Skin epidermis (tissue), 12 donors: ENCODE data around the gene TBC1D10A.
A peak's percentile ranks its signal among the peaks of the same experiment; 100 is the strongest.

ENCODE experiments used
- H3K27ac ChIP-seq, 21 experiments: fragments of 200-600 bp; sonication (generic) in 11 of 21; one replicate each; pipeline ENCODE4 v1.5.0; 2020; ENCODE audit warnings: mild to moderate bottlenecking in 3 of 21, inconsistent platforms in 2 of 21, moderate library complexity in 2 of 21
- H3K4me3 ChIP-seq, 7 experiments: fragments of 200-600 bp; sonication (generic) in 2 of 7; one replicate each; pipeline ENCODE4 v1.5.0; 2020; ENCODE audit warnings: inconsistent platforms in 2 of 7, mild to moderate bottlenecking in 2 of 7, moderate library complexity in 1 of 7

The TBC1D10A gene

GRCh38 chr22:30290342-30291057, 36.2 kb downstream of the TBC1D10A start:
- Histone ChIP-seq H3K4me3 (peak overlapping the region in 1 of 7 experiments; percentile 86), H3K27ac (peak overlapping the region in 20 of 21 experiments; percentile 22 to 94 (median 84))

DNA sequence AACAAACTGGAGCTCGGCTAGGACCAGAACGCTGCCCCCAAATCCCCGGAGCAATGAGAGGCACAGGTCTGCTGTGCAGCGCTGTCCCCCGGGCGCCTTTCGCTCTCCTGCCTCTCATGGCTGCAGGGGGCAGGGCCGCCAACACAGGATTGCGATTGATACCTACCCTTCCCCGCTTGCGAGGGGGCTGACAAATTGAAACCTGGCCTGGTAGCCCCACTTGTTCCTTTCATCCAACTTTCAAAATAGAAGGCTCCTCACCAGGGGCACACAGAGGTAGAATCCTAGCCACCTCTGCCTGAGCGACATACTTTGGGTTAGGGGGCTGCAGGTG, 36.8 kb downstream of the TBC1D10A start:
- Histone ChIP-seq H3K4me3 (peak overlapping the region; percentile 44 to 86 (median 74)), H3K27ac (peak overlapping the region in 20 of 21 experiments; percentile 22 to 94 (median 84))

DNA sequence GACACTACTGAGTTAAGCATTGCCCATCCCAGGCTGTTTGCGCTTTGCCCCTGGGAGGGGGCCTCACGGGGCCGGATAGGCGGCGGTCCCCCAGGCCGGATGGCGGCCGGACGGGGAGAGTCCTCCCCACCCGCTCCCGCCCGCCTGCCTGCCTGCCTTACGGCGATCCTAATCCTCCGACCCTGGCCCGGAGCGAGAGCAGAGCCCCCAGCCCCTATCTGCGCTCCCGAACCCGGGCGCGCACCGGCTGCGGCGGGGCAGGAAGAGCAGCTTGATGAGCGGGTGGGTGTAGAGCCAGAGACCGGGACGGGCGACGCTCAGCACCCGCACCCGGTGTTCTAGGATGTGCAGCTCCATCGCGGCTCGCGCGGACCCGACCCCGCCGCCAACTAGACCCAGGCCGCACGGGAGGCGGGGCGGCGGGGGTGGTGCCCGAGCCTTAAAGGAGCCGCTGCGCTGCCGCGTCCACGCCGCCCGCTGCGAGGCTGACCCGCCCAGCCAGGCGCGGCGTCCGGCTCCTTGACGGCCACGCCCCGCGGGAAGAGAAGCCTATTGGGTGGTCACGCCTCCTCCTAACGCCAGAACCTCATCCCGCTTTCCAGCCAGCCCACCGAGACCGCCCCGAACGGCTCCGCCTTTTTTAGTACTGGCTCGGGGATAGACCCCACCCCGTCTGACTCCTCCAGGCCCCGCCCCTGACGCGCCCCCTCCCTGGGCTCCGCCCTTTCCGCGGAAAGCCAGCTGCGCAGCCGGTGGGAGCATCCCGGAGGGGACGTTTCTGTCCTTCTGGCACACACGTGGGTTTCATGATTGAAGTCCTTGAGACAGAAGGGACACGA, 37.4 kb downstream of the TBC1D10A start, which contains the start of gene CASTOR1:
Gene CASTOR1 (minus strand): TSS at position 365 of the 839 bp plus-strand sequence. CDS start 8 bp downstream, at position 357.
- H3K27ac ChIP-seq = peak within 1 kb of the TSS in 20 of 21 experiments; percentile 53 to 94 (median 87)
- peak within 1 kb of the TSS; percentile 44 to 86 (median 74) for H3K4me3 ChIP-seq

GRCh38 chr22:30288419-30289140, 38.2 kb downstream of the TBC1D10A start:
- H3K27ac ChIP-seq = peak overlapping the region in 20 of 21 experiments; percentile 8 to 94 (median 87)
- H3K4me3 ChIP-seq = peak overlapping the region; percentile 44 to 86 (median 74)

- Histone ChIP-seq H3K4me3 (peak overlapping the region in 5 of 7 experiments; percentile 45 to 86 (median 74)), H3K27ac (peak overlapping the region in 16 of 21 experiments; percentile 16 to 94 (median 88))
Observed at GRCh38 chr22:30287648-30288418, 38.9 kb downstream of the TBC1D10A start.

DNA sequence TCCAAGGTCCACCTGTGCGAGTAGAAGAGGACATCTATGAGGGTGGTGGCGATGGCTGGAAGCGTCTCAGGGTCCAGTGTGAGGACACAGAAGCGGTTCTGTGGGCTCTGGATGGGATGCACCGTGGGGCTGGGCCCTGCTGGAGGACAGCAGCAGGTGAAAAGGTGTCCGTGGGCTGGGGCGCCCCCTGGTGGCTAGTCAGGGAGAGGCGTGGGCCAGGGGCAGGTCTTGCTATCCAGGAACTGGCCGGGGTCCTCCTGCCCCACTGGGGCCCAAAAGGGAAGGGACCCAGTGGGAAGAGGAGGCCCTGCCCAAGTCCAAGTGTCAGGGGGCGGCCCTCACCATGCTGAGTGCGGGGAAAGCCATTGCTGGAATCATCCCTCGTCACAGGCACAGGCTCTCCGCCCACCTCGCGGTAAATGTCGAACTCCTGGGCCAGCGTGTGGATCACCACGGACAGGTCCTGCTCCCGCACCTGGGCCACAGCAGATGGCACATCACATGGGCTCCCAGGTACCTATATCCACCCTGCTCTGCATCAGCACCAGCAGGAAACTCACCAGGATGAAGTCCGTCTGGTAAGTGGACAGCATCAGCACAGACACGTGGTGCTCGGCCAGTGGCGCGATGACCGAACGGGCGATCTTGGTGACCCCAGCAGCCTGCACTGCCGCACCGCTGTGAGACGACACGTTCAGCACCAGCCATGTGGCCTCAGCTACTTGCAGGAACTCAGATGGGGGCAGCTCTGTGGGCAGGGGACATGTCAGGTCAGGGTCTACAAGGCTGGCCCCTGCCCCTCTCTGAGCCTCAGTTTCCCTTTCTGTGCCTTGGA, 39.7 kb downstream of the TBC1D10A start:
- peak overlapping the region in 1 of 21 experiments; percentile 93 for H3K27ac ChIP-seq

GRCh38 chr22:30286331-30286730, 40.4 kb downstream of the TBC1D10A start:
- Histone ChIP-seq H3K4me3 (no peak overlapping the region), H3K27ac (peak overlapping the region in 1 of 21 experiments; percentile 14)

More for the DNA sequence above, 39.7 kb downstream of the TBC1D10A start:
- no peak overlapping the region for H3K4me3 ChIP-seq

DNA sequence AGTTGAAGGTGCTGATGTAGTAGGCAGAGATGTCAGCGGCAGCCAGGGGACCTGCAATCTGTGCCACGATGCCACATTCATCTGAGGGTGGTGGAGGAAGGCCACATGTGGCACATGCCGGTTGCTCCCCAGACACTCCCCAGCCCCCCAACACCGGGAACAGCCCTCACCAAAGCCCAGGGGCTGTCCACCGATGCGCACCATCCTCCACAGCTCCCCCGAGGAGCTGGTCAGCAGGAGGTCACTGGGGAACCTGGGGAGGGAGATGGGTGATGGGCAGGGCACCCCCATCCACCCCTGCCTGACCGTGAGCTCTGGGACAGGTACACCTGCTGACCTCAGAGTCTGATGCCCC, 40.9 kb downstream of the TBC1D10A start:
- H3K27ac ChIP-seq = no peak overlapping the region
- H3K4me3 ChIP-seq = no peak overlapping the region

GRCh38 chr22:30285176-30285845, 41.4 kb downstream of the TBC1D10A start:
- Histone ChIP-seq H3K27ac (no peak overlapping the region), H3K4me3 (no peak overlapping the region)

DNA sequence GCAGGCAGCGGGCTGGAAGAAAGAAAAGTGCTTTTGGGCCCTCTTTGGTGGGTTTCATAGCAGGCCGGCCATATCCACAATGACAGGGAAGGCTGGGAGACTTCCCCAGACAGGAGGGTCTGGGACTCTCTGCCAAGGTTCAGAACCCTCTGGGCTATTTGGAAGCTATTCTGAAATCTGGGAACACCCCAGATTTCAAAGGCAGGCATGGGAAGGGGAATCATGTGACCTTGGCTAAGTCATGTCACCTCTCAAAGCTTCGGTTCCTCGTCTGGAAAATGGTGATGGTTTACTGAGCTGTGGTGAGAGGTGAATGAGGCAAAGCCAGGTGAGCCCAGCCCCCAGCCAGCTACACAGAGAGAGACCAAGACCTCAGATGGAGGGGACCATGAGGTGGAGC, 42.1 kb downstream of the TBC1D10A start:
- Histone ChIP-seq H3K27ac (no peak overlapping the region), H3K4me3 (no peak overlapping the region)

DNA sequence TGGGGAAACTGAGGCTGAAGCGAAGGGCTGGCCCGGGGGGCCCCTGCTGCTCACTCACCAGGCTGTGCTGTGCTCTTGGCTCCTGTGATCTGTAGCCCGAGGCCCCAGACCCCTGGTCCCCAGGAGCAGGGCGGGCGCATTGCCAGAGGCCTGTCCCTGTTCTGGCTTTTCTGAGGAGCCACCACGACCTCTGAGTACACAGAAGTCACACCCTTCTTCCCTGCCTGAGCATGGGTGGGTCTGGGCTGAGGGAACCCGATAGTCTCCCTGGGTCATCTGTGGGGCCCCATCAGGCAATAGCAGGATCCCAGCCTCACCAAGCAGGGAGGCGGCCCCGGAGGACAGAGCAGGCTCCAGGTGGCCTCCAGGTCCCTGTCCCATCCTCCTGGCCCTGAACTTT, 42.6 kb downstream of the TBC1D10A start:
- no peak overlapping the region for H3K4me3 ChIP-seq
- H3K27ac ChIP-seq = no peak overlapping the region

- H3K27ac ChIP-seq = no peak overlapping the region
Observed at GRCh38 chr22:30283342-30283741, 43.4 kb downstream of the TBC1D10A start.

GRCh38 chr22:30282616-30283046, 44.1 kb downstream of the TBC1D10A start:
- Histone ChIP-seq H3K27ac (no peak overlapping the region), H3K4me3 (no peak overlapping the region)

More at GRCh38 chr22:30283342-30283741, 43.4 kb downstream of the TBC1D10A start:
- H3K4me3 ChIP-seq = no peak overlapping the region

DNA sequence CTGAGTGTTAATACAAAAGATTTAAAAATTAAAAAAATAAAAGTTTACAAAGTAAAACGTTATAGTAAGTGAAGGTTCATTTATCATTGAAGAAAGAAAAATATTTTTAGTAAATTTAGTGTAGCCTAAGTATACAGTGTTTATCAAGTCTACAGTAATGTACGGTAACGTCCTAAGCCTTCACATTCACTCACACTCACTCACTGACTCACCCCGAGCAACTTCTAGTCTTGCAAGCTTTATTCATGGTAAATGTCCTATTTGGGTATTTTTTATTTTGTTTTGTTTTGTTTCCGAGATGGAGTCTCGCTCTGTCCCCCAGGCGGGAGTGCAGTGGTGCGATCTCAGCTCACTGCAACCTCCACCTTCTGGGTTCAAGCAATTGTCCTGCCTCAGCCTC, 46.2 kb downstream of the TBC1D10A start:
- Histone ChIP-seq H3K27ac (no peak overlapping the region), H3K4me3 (no peak overlapping the region)

- H3K4me3 ChIP-seq = no peak overlapping the region
- no peak overlapping the region for H3K27ac ChIP-seq
Observed at GRCh38 chr22:30279932-30280331, 46.8 kb downstream of the TBC1D10A start.

GRCh38 chr22:30279046-30279788, 47.5 kb downstream of the TBC1D10A start:
- H3K4me3 ChIP-seq = no peak overlapping the region
- H3K27ac ChIP-seq = no peak overlapping the region
